Measurements from ENCODE around the gene ARL15.

GRCh38 chr5:53915120-53915519 is 395.3 kb downstream of the ARL15 start:
- TF ChIP-seq EZH2 (IDR thresholded peaks at IDR 0.05; ENCODE audit: borderline replicate concordance, low read depth, low read length, severe bottlenecking) (no peak), CTCF (IDR thresholded peaks at IDR 0.05; ENCODE audit: borderline replicate concordance, extremely low read depth, low read length, poor library complexity, severe bottlenecking) (no peak)
